PC-3 (cell line): ENCODE measurements around the gene CHTOP. TPM values are rescaled to one million over a fixed set of nuclear protein-coding genes. Genes with fewer than 3 reads are reported as not detected.

Source experiments
- ATAC-seq: fragments of 200-7000 bp; cut with Tn5 transposase; 2 replicates; pipeline ENCODE4 v1.9.1; 2020; ENCODE audit warnings: mild to moderate bottlenecking, moderate library complexity
- BruUV-seq: library from RNA; stranded (reverse); fragments of 400-500 nt; replicated peaks from 2 replicates; lab custom pipeline; 2021; lab: Mats Ljungman, UMichigan
- CTCF ChIA-PET: fragments of 300-600 bp; sonication (Branson Sonifier 250); formaldehyde crosslinking; loops from one replicate; lab custom pipeline; 2022; ENCODE audit warnings: antibody characterized with exemption; lab: Charles Lee
- POLR2A ChIA-PET: fragments of 300-600 bp; sonication (Branson Sonifier 250); formaldehyde crosslinking; loops from one replicate; lab custom pipeline; 2022; ENCODE audit warnings: antibody characterized with exemption; ENCODE audit not compliant: unreplicated experiment; lab: Charles Lee
- DNase-seq: peaks from one replicate; pipeline ENCODE4 v3.0.0-alpha.2; 2015
- H2AFZ ChIP-seq: fragments of 300-600 bp; sonication (generic); 2 replicates; pipeline ENCODE4 v1.6.0; 2016; ENCODE audit warnings: antibody characterized with exemption, low read length
- H3F3A ChIP-seq: fragments of 300-600 bp; sonication (generic); one replicate; pipeline ENCODE4 v1.6.0; 2017; ENCODE audit warnings: antibody characterized with exemption, low read length, control low read depth, mild to moderate bottlenecking; ENCODE audit not compliant: unreplicated experiment
- H3K27ac ChIP-seq: fragments of 300-600 bp; sonication (generic); 2 replicates; pipeline ENCODE4 v1.5.1; 2016; ENCODE audit warnings: mild to moderate bottlenecking, low read length
- H3K27me3 ChIP-seq: fragments of 300-600 bp; sonication (generic); 2 replicates; pipeline ENCODE4 v1.6.1; 2016; ENCODE audit warnings: low read length, mixed read lengths
- H3K36me3 ChIP-seq: fragments of 300-600 bp; sonication (generic); 2 replicates; pipeline ENCODE4 v1.6.1; 2016; ENCODE audit warnings: low read depth, mixed run types, low read length, mixed read lengths
- H3K4me1 ChIP-seq: fragments of 300-600 bp; sonication (generic); 2 replicates; pipeline ENCODE4 v1.5.1; 2016; ENCODE audit warnings: low read length; ENCODE audit not compliant: insufficient read depth
- H3K4me2 ChIP-seq: fragments of 300-600 bp; sonication (generic); 2 replicates; pipeline ENCODE4 v1.6.0; 2016; ENCODE audit warnings: low read length
- H3K4me3 ChIP-seq: fragments of 300-600 bp; sonication (generic); 2 replicates; pipeline ENCODE4 v1.5.1; 2016; ENCODE audit warnings: mild to moderate bottlenecking, low read length, mixed read lengths
- H3K79me2 ChIP-seq: fragments of 300-600 bp; sonication (generic); 2 replicates; pipeline ENCODE4 v1.6.1; 2017; ENCODE audit warnings: low read length, mixed read lengths
- H3K9ac ChIP-seq: fragments of 300-600 bp; sonication (generic); 2 replicates; pipeline ENCODE4 v1.6.0; 2016; ENCODE audit warnings: mild to moderate bottlenecking, low read length
- H3K9me2 ChIP-seq: fragments of 300-600 bp; sonication (generic); replicated peaks from 2 replicates; pipeline ENCODE4 v1.6.1; 2016; ENCODE audit warnings: mixed run types, low read length, mixed read lengths
- H3K9me3 ChIP-seq: fragments of 300-600 bp; sonication (generic); 2 replicates; pipeline ENCODE4 v1.6.1; 2016; ENCODE audit warnings: low read length, mixed read lengths
- H4K20me1 ChIP-seq: fragments of 300-600 bp; sonication (generic); 2 replicates; pipeline ENCODE4 v1.6.1; 2016; ENCODE audit warnings: low read length, mixed read lengths
- EZH2 ChIP-seq: fragments of 300-600 bp; sonication (generic); IDR thresholded peaks from one replicate; pipeline ENCODE4 v1.6.1; 2017; ENCODE audit warnings: antibody characterized with exemption, mild to moderate bottlenecking, low read length; ENCODE audit not compliant: unreplicated experiment
- EZH2phosphoT487 ChIP-seq: fragments of 300-600 bp; sonication (generic); IDR thresholded peaks from 2 replicates; pipeline ENCODE4 v1.6.1; 2018; ENCODE audit warnings: mild to moderate bottlenecking, antibody characterized with exemption, low read length, borderline replicate concordance
- intact Hi-C: fragments of 100-400 bp; cut with micrococcal nuclease; formaldehyde crosslinking; loops from 2 replicates; pipeline ENCODE4 v1.9.0; 2023
- total RNA-seq: library from RNA; depleted of rRNA; stranded (reverse); fragments of >200 nt; gene quantifications from 2 replicates; pipeline ENCODE4 v1.2.3, GENCODE V29; 2014
- TF ChIP-seq, protein P1 (sequence below): fragments of 300-600 bp; sonication (generic); conservative IDR thresholded peaks from 2 replicates; pipeline ENCODE4 v1.5.1; 2017; ENCODE audit warnings: antibody characterized with exemption, low read depth, mild to moderate bottlenecking, low read length

Gene CHTOP
- total RNA-seq, 1 experiment from 2014 or later = 101 TPM

DNA sequence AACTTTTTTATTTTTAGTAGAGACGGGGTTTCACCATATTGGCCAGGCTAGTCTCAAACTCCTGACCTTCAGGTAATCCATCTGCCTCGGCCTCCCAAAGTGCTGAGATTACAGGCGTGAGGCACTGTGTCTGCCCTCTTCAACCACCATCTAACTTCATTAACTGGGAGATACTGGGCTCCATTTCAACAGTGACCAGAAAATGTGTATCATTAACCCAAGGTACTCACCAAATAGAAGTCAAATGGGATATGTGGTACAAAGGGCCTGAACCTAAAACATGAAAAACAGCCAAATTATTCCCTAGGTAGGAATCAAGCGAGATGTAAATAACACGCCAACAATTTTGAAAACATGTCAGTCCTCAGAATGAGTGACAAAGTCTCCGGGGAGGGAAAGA, 35.7 kb downstream of the CHTOP start:
- no peak overlapping the region for H2AFZ ChIP-seq
- H3K36me3 ChIP-seq = peaks cover 55% of the 10 kb centered on the region
- ATAC-seq = no peak
- intact Hi-C loops = loop anchor here (2.0 to 10.0 kb wide), 3 partner anchors 61 to 315 kb away; partner anchors contain the start of gene S100A9
- H3K79me2 ChIP-seq = peaks cover 50% of the 10 kb centered on the region
- DNase-seq = no peak
- ChIA-PET POLR2A (no interaction called here), CTCF (no interaction called here)
- H3K9ac ChIP-seq = peak overlapping the region; percentile 95
- H3K4me2 ChIP-seq = peak overlapping the region; percentile 94
- H3K4me3 ChIP-seq = peak overlapping the region; percentile 89
- H3K9me3 ChIP-seq = no peaks in the 10 kb centered on the region
- peaks cover 18% of the 10 kb centered on the region for H4K20me1 ChIP-seq
- H3K27me3 ChIP-seq = no peaks in the 10 kb centered on the region
- TF ChIP-seq EZH2phosphoT487 (no peak), EZH2 (no peak)
- TF ChIP-seq, protein P1, sequence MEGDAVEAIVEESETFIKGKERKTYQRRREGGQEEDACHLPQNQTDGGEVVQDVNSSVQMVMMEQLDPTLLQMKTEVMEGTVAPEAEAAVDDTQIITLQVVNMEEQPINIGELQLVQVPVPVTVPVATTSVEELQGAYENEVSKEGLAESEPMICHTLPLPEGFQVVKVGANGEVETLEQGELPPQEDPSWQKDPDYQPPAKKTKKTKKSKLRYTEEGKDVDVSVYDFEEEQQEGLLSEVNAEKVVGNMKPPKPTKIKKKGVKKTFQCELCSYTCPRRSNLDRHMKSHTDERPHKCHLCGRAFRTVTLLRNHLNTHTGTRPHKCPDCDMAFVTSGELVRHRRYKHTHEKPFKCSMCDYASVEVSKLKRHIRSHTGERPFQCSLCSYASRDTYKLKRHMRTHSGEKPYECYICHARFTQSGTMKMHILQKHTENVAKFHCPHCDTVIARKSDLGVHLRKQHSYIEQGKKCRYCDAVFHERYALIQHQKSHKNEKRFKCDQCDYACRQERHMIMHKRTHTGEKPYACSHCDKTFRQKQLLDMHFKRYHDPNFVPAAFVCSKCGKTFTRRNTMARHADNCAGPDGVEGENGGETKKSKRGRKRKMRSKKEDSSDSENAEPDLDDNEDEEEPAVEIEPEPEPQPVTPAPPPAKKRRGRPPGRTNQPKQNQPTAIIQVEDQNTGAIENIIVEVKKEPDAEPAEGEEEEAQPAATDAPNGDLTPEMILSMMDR = no peak
- H3F3A ChIP-seq = peaks cover 18% of the 10 kb centered on the region
- BruUV-seq = no TSS peak
- peaks cover 17% of the 10 kb centered on the region for H3K4me1 ChIP-seq
- no peaks in the 10 kb centered on the region for H3K9me2 ChIP-seq
- H3K27ac ChIP-seq = no peak overlapping the region

DNA sequence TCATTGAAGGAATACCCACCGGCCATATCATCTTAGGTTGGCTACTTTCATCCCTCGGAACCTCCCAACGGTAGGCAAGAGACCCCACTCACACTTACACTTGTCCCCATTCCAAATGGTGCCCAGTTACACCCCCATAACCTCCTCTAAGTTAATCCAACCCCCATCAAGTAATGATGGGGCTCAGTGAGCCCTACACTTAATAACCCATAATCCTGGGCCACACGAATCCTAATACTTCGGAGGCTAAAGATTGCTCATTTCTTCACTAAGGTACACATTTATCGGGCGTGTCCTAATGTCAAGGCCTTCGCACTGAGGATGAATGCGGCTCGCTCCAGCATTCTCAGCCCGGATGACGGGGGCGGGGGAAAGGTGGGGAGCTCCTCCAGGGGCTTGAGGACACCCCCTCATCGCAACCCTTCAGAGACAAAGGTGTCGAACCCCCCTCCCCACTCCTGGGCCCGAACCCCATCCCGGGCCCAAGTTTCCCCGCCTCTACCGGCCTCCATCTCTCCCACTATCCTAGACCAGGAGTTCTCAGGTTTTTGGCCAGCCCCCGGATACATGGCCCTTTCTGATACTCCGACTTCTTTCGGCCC, 36.5 kb downstream of the CHTOP start:
- Histone ChIP-seq H3K9ac (peak overlapping the region; percentile 95), H3K27me3 (no peaks in the 10 kb centered on the region), H3K36me3 (peaks cover 47% of the 10 kb centered on the region), H3K79me2 (peaks cover 50% of the 10 kb centered on the region), H3K4me1 (peaks cover 17% of the 10 kb centered on the region), H3K27ac (peak overlapping the region; percentile 42), H3K9me3 (no peaks in the 10 kb centered on the region), H3K9me2 (no peaks in the 10 kb centered on the region), H3K4me3 (peak overlapping the region; percentile 89), H4K20me1 (peaks cover 18% of the 10 kb centered on the region), H2AFZ (peak overlapping the region; percentile 52), H3F3A (peaks cover 18% of the 10 kb centered on the region), H3K4me2 (peak overlapping the region; percentile 94)
- intact Hi-C loops = loop anchor here (2.0 to 10.0 kb wide), 3 partner anchors 62 to 316 kb away; partner anchors contain the start of gene S100A9
- DNase-seq = no peak
- POLR2A ChIA-PET = no interaction called here
- TF ChIP-seq EZH2 (no peak), EZH2phosphoT487 (no peak)
- TF ChIP-seq, protein P1 = no peak
- TSS peak; percentile 86 for BruUV-seq
- CTCF ChIA-PET = no interaction called here
- no peak for ATAC-seq
